BLaER1 treated with 17β-estradiol and CSF1 and Interleukin-3, amounts not matched to agents 10 nM and 100 nM (cell line): ENCODE results near the gene SHISA5.

Source experiments
- H3K27ac ChIP-seq, 11 experiments: shearing (Covaris generic); formaldehyde crosslinking; 2 replicates each; pipeline ENCODE4 v1.8.1; 2022
- H3K27me3 ChIP-seq, 11 experiments: shearing (Covaris generic); formaldehyde crosslinking; 2 replicates each; pipeline ENCODE4 v1.8.1; 2022
- H3K36me3 ChIP-seq, 11 experiments: shearing (Covaris generic); formaldehyde crosslinking; 2 replicates each; pipeline ENCODE4 v1.8.1; 2022
- H3K4me1 ChIP-seq, 10 experiments: shearing (Covaris generic); formaldehyde crosslinking; 2 replicates each; pipeline ENCODE4 v1.8.1; 2022
- H3K4me2 ChIP-seq, 11 experiments: shearing (Covaris generic); formaldehyde crosslinking; 2 replicates each; pipeline ENCODE4 v1.8.1; 2022
- H3K4me3 ChIP-seq, 10 experiments: shearing (Covaris generic); formaldehyde crosslinking; 2 replicates each; pipeline ENCODE4 v1.8.1; 2022
- H3K9ac ChIP-seq, 11 experiments: shearing (Covaris generic); formaldehyde crosslinking; 2 replicates each; pipeline ENCODE4 v1.8.1; 2022
- H3K9me3 ChIP-seq, 11 experiments: shearing (Covaris generic); formaldehyde crosslinking; replicated peaks in 1 of 11; 2 replicates each; pipeline ENCODE4 v1.8.1; 2022
- H4K20me1 ChIP-seq, 11 experiments: shearing (Covaris generic); formaldehyde crosslinking; 2 replicates each; pipeline ENCODE4 v1.8.1; 2022
- Cebpa-rat ChIP-seq, 11 experiments: shearing (Covaris generic); IDR thresholded peaks; 2 replicates each; pipeline ENCODE4 v1.8.1; 2022

Gene SHISA5

GRCh38 chr3:48423241-48423882, 80.6 kb downstream of the SHISA5 start:
- Histone ChIP-seq H3K4me3 (no peak overlapping the region), H3K4me2 (peak overlapping the region; percentile 42 to 100 (median 90); a peak in 21 of 22 replicates), H4K20me1 (peaks cover 0 to 99% (median 82%) of the 10 kb centered on the region in 11 experiments; a peak in 18 of 22 replicates), H3K27ac (peak overlapping the region in 5 of 11 experiments; percentile 13 to 98 (median 22); a peak in 6 of 22 replicates), H3K9ac (peak overlapping the region in 9 of 11 experiments; percentile 12 to 98 (median 42); a peak in 11 of 22 replicates), H3K27me3 (no peaks in the 10 kb centered on the region), H3K4me1 (peaks cover 52 to 71% (median 65%) of the 10 kb centered on the region in 10 experiments), H3K9me3 (no peaks in the 10 kb centered on the region), H3K36me3 (peaks cover 9 to 69% (median 54%) of the 10 kb centered on the region in 11 experiments; a peak in 21 of 22 replicates)
- TF ChIP-seq Cebpa-rat (IDR thresholded peaks at IDR 0.05), result no peak

DNA sequence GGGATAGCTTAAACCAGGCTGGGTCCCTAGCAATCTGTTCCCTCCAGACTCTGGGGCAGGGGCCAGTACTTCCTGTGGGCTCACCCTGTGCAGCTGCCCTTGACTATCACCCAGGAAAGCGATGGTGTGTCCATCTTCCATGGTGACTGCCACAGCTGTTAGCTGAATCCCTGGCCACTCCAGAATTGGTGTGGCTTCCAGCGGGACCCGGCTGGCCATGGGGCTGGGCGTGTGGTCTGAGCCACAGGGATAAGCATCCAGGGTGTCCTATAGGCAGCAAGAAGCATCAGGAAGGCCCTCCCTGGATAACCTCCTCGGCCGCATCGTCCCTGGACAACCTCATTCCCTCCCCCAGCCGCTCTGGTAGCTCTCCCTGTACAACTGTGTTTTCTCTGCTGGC, 81.3 kb downstream of the SHISA5 start:
- peaks cover 0 to 99% (median 85%) of the 10 kb centered on the region in 11 experiments; a peak in 18 of 22 replicates for H4K20me1 ChIP-seq
- peaks cover 16 to 76% (median 61%) of the 10 kb centered on the region in 11 experiments; a peak in 21 of 22 replicates for H3K36me3 ChIP-seq
- no peak overlapping the region for H3K4me3 ChIP-seq
- H3K9ac ChIP-seq, result peak overlapping the region in 9 of 11 experiments; percentile 12 to 98 (median 42); a peak in 14 of 22 replicates
- H3K27me3 ChIP-seq, result no peaks in the 10 kb centered on the region
- peak overlapping the region; percentile 42 to 100 (median 90) for H3K4me2 ChIP-seq
- peaks cover 45 to 64% (median 59%) of the 10 kb centered on the region in 10 experiments for H3K4me1 ChIP-seq
- TF ChIP-seq Cebpa-rat (IDR thresholded peaks at IDR 0.05), result no peak
- H3K9me3 ChIP-seq, result no peaks in the 10 kb centered on the region
- peak overlapping the region in 7 of 11 experiments; percentile 10 to 47 (median 19); a peak in 10 of 22 replicates for H3K27ac ChIP-seq

- H3K9me3 ChIP-seq, result no peaks in the 10 kb centered on the region
- H4K20me1 ChIP-seq, result peaks cover 0 to 99% (median 88%) of the 10 kb centered on the region in 11 experiments; a peak in 18 of 22 replicates
- H3K4me1 ChIP-seq, result peaks cover 41 to 60% (median 54%) of the 10 kb centered on the region in 10 experiments
- peak overlapping the region in 10 of 11 experiments; percentile 50 to 100 (median 92); a peak in 19 of 22 replicates for H3K4me2 ChIP-seq
- peaks cover 20 to 80% (median 65%) of the 10 kb centered on the region in 11 experiments for H3K36me3 ChIP-seq
- peak overlapping the region in 5 of 11 experiments; percentile 10 to 47 (median 22); a peak in 7 of 22 replicates for H3K27ac ChIP-seq
- TF ChIP-seq Cebpa-rat (IDR thresholded peaks at IDR 0.05), result no peak
- H3K27me3 ChIP-seq, result no peaks in the 10 kb centered on the region
- H3K9ac ChIP-seq, result peak overlapping the region in 7 of 11 experiments; percentile 12 to 56 (median 38); a peak in 9 of 22 replicates
- H3K4me3 ChIP-seq, result no peak overlapping the region
Observed at GRCh38 chr3:48422272-48422671, 81.7 kb downstream of the SHISA5 start.

DNA sequence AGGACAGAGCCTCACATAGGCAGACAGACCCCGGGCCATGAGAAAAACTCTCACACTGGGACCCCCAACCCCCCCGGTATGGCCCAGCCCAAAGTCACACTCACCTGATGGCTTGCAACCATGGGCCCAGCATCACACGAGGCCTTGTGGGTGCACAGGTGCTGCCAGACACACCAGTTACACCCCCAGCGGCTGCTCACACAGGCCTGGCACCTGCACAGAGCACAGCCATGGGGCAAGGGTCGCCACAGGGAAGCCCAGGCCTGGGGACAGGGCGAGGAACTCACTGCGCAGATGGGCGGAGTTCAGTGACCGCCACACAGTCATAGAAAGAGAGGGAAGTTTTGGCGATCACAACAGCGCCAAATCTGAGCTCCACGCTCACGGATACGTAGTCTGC, 83.4 kb downstream of the SHISA5 start:
- Histone ChIP-seq H3K27ac (no peak overlapping the region), H3K9ac (peak overlapping the region in 4 of 11 experiments; percentile 18 to 36 (median 28); a peak in 2 of 22 replicates), H3K4me3 (no peak overlapping the region), H3K27me3 (no peaks in the 10 kb centered on the region), H3K9me3 (no peaks in the 10 kb centered on the region), H3K36me3 (peaks cover 32 to 97% (median 82%) of the 10 kb centered on the region in 11 experiments), H3K4me1 (peaks cover 24 to 43% (median 37%) of the 10 kb centered on the region in 10 experiments), H4K20me1 (peaks cover 0 to 96% (median 78%) of the 10 kb centered on the region in 11 experiments; a peak in 18 of 22 replicates), H3K4me2 (no peak overlapping the region)
- TF ChIP-seq Cebpa-rat (IDR thresholded peaks at IDR 0.05), result no peak

GRCh38 chr3:48419597-48419996, 84.4 kb downstream of the SHISA5 start:
- Histone ChIP-seq H3K36me3 (peaks cover 42 to 99% (median 89%) of the 10 kb centered on the region in 11 experiments), H3K9ac (peak overlapping the region in 2 of 11 experiments; percentile 7 to 9; a peak in 2 of 22 replicates), H3K27ac (no peak overlapping the region), H4K20me1 (peaks cover 0 to 89% (median 68%) of the 10 kb centered on the region in 11 experiments; a peak in 18 of 22 replicates), H3K27me3 (no peaks in the 10 kb centered on the region), H3K9me3 (no peaks in the 10 kb centered on the region), H3K4me3 (no peak overlapping the region), H3K4me2 (no peak overlapping the region), H3K4me1 (peaks cover 17 to 33% (median 28%) of the 10 kb centered on the region in 10 experiments)
- no peak for TF ChIP-seq Cebpa-rat (IDR thresholded peaks at IDR 0.05)

- Histone ChIP-seq H3K4me3 (no peak overlapping the region), H4K20me1 (peaks cover 0 to 89% (median 63%) of the 10 kb centered on the region in 11 experiments; a peak in 18 of 22 replicates), H3K9ac (peak overlapping the region in 2 of 11 experiments; percentile 7 to 9; a peak in 3 of 22 replicates), H3K4me2 (no peak overlapping the region), H3K4me1 (peaks cover 17 to 28% (median 23%) of the 10 kb centered on the region in 10 experiments), H3K27me3 (no peaks in the 10 kb centered on the region), H3K9me3 (no peaks in the 10 kb centered on the region), H3K36me3 (peaks cover 46 to 99% (median 89%) of the 10 kb centered on the region in 11 experiments), H3K27ac (no peak overlapping the region)
- TF ChIP-seq Cebpa-rat (IDR thresholded peaks at IDR 0.05), result no peak
Observed at GRCh38 chr3:48419149-48419548, 84.8 kb downstream of the SHISA5 start.

DNA sequence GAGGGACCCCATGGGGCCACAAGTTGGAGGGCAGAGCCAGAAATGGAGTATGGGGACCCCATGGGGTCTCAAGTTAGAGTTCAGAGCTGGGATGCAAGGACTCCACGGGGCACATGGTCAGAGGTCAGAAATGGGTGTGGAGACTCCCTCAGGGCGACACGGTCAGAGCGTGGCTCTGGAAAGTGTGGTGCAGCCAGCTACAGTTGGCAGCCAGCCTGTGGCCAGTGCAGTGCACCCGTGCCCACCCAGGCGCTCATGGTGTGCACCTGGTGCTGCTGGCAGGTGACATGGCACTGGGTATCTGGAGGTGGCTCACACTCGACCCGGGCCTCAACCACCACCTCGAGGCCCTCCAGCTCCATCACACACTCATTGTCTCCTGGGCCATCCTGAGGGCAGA, 85.3 kb downstream of the SHISA5 start:
- Histone ChIP-seq H3K4me1 (peaks cover 14 to 23% (median 18%) of the 10 kb centered on the region in 10 experiments), H3K27ac (no peak overlapping the region), H3K36me3 (peaks cover 50 to 99% (median 89%) of the 10 kb centered on the region in 11 experiments), H3K4me2 (no peak overlapping the region), H3K9ac (peak overlapping the region in 1 of 11 experiments; percentile 7; a peak in 2 of 22 replicates), H4K20me1 (peaks cover 0 to 87% (median 58%) of the 10 kb centered on the region in 11 experiments; a peak in 18 of 22 replicates), H3K27me3 (no peaks in the 10 kb centered on the region), H3K9me3 (no peaks in the 10 kb centered on the region), H3K4me3 (no peak overlapping the region)
- TF ChIP-seq Cebpa-rat (IDR thresholded peaks at IDR 0.05), result no peak

DNA sequence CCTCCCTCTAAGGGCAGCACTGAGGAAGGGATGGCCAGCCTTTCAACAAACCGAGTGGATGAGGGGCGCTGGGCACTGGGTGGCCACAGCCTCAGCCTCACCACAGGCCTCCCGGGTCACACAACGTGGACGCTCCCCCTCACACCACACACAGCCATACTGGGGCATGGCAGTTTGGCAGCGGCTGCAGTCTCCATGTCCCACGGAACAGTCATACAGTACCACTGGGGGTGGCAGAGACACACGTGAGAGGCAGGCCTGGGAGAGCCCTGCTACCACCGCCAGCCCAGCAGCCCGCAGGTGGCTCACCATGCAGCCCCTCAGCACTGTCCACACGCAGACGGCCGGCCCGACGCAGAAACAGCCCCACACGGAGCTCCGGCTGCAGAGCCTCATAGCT, 85.8 kb downstream of the SHISA5 start:
- TF ChIP-seq Cebpa-rat (IDR thresholded peaks at IDR 0.05), result no peak
- Histone ChIP-seq H3K36me3 (peaks cover 55 to 99% (median 94%) of the 10 kb centered on the region in 11 experiments), H4K20me1 (peaks cover 0 to 87% (median 53%) of the 10 kb centered on the region in 11 experiments; a peak in 18 of 22 replicates), H3K4me3 (no peak overlapping the region), H3K4me2 (no peak overlapping the region), H3K9ac (no peak overlapping the region), H3K27me3 (no peaks in the 10 kb centered on the region), H3K9me3 (no peaks in the 10 kb centered on the region), H3K27ac (no peak overlapping the region), H3K4me1 (peaks cover 8 to 18% (median 13%) of the 10 kb centered on the region in 10 experiments)
